SKM-1 treated with dmso at 0.1 percent for 144 hours (cell line): ENCODE results near the gene ZFAND6.
"Not testable (repeated sequence)": the region's sequence is repeated elsewhere in the genome, so short reads cannot be mapped to it uniquely, and the experiment has no call there.

Source experiments
- DNase-seq: peaks from one replicate; lab custom pipeline; 2025; ENCODE audit not compliant: unreplicated experiment; lab: John Stamatoyannopoulos, UW

Gene ZFAND6

DNA sequence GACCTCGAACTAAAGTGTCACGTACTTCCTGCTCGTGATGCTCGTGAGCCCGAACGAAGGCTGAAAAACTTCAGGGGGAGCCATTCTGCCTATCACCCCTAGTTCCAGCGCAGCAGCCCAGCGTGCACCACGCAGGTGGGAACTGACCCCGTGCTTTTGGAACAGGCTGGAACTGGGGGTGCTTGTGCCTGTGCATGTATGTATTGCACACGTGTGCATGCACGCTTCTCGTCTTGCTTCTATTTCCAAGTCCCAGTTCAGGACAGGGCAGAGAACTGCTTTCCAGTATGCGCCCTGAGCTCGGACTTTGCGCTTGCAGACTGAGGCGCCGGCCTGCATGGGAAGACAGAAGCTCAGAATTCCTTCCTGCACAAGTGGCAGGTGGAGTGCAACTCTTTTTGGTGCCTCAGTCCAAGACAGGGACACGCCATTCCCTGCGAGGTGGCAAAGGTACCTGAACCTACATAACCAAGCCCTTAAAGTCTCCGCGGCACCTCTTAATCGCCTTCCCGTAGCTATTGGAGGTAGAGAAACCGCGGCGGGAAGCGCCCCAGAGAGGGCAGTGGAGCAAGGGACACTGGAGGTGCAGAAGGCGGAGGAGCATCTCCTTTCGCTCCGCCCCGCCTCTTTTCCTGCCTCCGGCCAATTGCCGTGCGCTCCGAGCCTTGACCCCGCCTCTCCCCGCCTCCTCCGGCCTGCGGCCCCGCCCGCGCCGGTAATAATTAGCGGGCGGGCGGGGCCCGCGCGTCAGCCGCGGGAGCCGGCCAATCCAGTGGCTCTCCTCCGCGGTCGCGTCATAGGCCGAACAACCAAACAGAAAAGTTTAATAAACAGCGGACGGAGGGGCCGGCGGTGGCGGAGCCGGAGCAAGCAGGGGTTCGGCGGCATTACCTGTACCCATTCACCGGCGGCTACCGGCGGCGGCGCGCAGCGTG is at the start of gene ZFAND6:
TSS of gene ZFAND6 (plus strand) at position 826 of the 935 bp plus-strand sequence. CDS start 60,669 bp downstream, outside the sequence.
- DNase-seq, result peak; percentile 98

DNA sequence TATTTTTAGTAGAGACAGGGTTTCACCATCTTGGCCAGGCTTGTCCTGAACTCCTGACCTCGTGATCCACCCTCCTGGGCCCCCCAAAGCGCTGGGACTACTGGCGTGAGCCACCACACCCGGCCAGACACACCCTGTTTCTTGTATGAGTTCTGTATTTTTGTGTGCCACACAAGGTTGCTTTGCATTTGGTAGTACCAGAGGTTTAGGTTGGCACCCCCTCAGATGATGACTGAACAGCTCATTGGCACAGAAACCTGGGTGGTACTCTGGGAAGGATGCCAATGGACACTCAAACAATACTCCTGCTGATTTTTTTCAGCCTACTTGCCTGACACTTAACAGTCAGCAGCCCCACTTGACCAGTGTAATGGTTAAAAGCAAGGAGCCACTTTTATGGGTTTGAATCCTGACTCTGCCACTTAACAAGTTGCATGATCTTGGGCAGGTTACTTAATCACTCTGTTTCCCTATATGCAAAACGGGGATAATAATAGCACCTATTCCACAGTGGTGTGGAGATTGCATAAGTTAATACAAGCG is 49.3 kb upstream of the ZFAND6 start:
- peak; percentile 65 for DNase-seq

DNA sequence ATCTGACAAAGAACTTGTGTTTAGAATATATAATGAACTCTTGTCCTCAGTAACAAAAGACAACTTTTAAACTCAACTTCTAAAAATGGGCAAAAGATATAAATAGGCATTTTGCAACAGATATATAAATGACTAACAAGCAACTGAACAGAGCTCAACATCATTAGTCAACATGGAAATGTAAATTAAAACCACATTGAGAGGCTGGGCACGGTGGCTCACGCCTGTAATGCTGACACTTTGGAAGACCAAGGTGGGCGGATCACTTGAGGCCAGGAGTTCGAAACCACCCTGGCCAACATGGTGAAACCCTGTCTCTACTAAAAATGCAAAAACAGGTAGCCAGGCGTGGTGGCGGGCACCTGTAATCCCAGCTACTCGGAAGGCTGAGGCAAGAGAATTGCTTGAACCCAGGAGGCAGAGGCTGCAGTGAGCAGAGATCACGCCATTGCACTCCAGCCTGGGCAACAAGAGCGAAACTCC is 48.4 kb upstream of the ZFAND6 start:
- not testable (repeated sequence) for DNase-seq

DNA sequence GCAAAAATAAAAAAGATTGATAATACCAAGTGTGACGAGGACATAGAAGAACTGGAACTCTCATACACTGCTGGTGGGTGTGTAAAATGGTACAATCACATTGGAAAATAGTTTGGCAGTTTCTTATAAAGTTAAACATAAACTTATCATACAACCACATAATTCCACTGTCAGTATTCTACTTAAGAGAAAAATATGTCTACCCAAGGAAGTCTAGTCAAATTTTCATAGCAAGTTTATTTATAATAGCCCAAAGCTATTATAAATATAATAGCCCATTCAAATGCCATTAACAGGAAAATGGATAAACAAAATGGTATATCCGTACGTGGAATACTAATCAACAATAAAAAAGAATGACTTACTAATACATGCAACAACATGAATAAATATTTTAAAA is 47.9 kb upstream of the ZFAND6 start:
- DNase-seq, result no peak

DNA sequence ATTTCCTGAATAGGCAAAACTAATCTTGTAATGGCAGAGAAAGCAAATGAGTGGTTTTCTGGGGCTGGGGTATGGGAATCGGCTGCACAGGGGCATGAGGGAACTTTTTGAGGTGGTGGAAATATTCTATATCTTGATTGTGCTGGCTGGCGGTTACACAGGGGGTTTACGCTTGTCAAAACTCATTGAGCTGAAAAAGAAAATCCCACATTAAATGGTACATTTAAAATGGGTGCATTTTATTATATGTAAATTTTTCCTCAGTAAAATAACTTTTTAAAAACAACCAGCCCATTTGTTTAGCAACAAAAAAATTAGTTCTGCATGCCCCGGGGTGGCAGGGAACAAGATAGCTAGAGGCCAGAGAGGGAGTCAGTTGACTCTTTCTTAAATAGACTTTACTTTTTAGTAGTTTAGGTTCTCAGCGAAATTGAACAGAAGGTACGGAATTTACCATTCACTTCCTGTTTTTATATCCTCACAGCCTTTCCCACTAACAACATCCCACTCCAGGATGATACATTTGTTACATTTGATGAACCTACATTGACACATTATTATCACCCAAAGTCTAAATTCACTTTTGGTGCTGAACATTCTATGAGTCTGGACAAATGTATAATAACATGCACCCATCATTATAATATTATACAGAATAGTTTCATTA is 47.3 kb upstream of the ZFAND6 start:
- no peak for DNase-seq

DNA sequence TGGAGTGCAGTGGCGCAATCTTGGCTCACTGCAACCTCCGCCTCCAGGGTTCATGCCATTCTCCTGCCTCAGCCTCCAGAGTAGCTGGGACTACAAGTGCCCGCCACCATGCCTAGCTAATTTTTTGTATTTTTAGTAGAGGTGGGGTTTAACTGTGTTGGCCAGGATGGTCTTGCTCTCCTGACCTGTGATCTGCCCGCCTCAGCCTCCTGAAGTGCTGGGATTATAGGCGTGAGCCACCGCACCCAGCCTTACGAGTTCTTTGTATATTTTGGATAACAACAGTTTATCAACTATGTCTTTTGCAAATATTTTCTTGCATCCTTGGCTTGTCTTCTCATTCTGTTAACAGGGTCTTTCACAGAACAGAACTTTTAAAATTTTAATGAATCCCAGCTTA is 45.3 kb upstream of the ZFAND6 start:
- not testable (repeated sequence) for DNase-seq

DNA sequence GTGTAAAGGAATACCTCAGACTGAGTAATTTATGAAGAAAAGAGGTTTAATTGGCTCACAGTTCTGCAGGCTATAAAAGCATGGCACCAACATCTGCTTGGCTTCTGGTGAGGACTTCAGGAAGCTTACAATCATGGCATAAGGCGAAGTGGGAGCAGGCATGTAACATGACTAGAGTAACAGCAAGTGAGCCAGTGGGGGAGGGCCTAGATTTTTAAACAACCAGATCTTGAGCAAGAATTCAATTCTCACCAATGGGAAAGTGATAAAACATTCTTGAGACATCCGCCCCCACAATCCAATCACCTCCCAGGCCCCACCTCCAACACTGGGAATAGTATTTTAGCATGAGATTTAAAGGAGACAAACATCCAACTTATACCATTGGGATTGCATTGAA is 44.3 kb upstream of the ZFAND6 start:
- DNase-seq, result no peak

DNA sequence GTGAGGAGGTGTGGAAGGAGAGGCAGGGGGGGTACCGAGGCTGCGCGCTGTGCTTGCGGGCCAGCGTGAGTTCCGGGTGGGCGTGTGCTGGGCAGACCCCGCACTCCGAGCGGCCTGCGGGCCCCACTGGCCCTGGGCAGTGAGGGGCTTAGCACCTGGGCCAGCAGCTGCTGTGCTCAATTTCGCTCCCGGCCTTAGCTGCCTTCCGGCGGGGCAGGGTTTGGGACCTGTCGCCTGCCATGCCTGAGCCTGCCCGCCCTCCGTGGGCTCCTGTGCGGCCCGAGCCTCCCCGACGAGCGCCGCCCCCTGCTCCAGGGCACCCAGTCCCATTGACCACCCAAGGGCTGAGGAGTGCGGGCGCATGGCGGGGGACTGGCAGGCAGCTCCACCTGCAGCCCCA is 43.0 kb upstream of the ZFAND6 start:
- not testable (repeated sequence) for DNase-seq

DNA sequence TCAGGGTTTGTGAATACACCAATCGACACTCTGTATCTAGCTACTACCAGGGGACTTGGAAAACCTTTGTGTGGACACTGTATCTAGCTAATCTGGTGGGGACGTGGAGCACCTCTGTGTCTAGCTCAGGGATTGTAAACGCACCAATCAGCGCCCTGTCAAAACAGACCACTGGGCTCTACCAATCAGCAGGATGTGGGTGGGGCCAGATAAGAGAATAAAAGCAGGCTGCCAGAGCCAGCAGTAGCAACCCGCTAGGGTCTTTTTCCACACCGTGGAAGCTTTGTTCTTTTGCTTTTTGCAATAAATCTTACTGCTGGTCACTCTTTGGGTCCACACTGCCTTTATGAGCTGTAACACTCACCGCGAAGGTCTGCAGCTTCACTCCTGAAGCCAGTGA is 42.3 kb upstream of the ZFAND6 start:
- not testable (repeated sequence) for DNase-seq

DNA sequence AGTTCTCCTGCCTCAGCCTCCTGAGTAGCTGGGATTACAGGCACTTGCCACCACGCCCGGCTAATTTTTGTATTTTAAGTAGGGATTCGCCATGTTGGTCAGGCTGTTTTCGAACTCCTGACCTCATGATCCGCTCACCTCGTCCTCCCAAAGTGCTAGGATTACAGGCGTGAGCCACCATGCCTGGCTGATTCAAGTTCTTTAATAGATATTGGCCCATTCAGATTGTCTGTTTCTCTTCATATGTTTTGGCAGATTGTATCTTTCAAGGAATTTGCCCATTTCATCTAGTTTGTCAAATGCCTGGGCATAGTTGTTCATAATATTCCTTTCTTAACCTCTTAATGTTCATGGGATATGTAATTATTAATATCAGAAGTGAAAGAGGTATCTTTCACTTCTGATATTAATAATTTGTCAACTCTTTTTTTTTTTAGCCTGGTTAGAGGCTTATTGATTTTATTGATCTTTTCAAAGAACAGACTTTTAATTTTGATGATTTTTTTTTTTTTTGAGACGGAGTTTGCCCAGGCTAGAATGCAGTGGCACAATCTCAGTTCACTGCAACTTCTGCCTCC is 40.2 kb upstream of the ZFAND6 start:
- DNase-seq, result no peak

DNA sequence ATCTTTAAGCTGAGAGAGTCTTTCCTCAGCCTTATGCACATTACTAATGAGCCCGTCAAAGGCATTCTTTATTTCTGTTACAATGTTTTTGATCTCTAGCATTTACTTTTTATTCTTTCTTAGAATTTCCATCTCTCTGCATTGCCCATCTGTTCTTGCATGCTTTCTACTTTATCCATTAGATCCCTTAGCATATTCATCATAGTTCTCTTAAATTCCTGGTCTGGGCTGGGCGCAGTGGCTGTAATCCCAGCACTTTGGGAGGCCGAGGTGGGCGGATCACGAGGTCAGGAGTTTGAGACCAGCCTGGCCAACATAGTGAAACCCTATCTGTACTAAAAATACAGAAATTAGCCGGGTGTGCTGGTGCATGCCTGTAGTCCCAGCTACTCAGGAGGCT is 39.3 kb upstream of the ZFAND6 start:
- not testable (repeated sequence) for DNase-seq

DNA sequence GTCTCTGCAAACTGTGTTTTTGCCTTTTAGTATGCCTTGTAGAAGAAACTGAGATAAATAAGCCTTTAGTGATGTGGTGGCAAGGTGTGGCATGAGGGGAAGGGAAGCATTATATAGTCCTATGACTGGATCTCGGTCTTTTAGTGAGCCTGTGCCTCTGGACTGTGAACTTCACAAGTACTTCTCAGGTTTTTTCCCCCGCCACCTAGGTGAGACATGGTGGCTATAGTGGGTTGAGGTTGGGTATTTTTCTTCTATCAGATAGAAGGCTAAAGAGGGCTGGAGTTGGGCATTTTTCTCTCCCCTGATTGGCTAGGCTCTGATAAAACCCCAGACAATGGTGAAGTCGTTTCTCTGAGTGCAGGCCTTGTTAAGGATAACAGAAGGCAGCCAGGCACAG is 38.7 kb upstream of the ZFAND6 start:
- DNase-seq, result no peak

DNA sequence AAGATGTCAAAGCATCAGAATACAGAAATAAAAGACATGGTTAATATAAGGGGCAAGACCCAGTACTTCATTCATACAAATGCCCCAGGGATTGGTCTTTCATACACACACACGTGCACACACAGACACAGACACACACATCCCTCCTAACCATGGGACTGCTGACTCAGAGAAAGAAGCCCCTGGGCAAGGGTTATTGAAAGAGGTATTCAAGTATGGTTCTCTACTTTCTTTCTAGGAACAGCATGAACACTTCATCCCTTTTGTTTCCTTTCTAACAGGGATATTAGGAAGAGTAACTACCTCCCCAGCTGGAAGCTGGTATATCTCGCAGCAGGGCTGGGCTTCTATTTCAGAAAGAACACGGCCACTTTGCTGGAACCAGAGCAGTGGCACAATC is 33.2 kb upstream of the ZFAND6 start:
- DNase-seq, result no peak

DNA sequence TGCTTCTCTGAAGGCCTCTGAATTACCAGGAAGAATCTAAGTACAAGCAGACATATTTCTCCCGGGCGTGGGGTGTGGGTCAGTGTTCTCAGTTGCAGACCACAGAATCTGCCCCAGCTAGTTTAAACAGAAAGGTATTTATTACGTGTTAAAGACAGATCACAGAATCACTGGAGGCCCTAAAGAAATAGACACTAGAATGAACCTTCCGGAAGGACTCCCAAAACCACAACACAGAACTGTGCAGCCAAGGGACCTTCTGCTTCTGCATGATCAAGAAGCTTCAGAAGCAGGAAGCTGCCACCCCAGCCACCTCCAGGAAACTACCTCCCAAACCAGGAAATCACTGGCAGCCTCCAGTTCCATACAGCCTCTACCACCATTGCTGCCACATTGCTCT is 32.7 kb upstream of the ZFAND6 start:
- no peak for DNase-seq

DNA sequence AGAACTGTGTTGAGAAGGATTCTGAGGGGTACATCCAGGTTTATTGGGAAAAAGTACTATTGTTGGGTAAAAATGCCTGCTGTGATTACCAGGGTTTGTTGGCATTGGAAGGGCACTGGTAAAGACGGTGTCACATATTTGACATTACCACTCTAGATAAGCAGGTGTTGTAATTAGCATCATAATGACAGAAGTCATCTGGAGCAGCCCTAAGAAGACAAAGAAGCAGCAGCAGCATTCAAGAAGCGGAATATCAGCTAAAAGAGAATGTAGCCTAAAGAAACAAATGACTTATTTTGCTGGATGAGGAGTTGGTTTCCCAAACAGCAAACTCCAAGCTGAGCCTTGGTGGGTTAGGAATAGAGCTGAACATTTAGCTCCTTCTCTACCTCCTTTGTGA is 30.5 kb upstream of the ZFAND6 start:
- DNase-seq, result no peak

DNA sequence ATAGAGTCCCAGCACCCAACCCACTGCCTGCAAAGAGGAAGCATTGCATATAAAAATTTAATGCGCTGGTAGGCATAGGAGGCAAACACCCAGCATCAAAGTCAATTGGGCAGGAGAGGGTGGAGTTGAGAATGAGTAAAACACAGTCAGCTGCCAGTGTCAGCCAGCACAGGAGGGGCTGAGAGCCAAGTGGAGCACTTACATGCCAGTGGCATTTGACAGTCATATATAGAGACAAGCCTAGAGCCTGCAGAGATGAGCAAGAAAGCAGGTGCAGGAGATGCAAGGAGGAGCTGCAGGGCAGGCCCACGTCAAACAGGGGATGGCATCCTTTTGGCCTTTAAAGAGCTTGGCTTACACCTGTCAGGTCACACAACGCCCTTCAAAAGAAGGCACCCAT is 27.6 kb upstream of the ZFAND6 start:
- no peak for DNase-seq

DNA sequence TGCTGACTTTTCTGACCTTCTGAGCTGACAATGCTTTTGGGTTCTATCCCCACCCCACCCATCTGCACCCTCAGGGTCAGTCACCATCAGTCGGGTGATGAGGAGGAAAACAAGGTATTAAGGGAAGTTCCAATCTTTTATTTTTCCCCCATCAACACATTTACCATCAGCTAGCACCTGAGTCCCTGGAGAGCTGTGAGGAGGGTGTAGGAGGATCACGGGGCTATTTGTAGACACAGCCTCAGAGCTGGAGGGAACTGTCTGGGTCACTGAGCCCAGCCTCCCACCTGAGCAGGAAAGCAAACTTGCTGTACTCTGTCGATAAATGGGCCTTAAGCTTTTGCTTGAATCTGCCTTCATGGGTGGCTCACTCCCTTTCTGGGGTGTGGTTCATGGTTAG is 24.8 kb upstream of the ZFAND6 start:
- no peak for DNase-seq

DNA sequence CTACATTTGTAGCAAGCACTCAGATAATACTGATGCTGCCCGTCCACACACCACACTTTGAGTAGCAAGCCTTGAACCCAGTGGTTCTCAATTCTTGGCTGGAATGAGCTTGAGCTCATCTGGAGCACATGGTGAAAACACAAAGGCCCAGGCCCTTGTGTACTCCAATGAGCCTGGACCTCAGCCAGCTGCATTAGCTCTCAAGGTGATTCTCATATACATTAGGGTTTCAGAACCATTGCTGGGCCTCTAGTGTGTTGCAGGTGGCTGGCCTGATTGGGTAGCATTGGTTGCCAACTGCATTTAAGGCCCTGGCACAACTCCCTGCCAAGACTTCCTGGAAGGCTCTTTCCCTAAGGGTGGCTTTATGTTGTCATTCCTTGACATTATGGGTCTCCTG is 23.4 kb upstream of the ZFAND6 start:
- DNase-seq, result no peak

DNA sequence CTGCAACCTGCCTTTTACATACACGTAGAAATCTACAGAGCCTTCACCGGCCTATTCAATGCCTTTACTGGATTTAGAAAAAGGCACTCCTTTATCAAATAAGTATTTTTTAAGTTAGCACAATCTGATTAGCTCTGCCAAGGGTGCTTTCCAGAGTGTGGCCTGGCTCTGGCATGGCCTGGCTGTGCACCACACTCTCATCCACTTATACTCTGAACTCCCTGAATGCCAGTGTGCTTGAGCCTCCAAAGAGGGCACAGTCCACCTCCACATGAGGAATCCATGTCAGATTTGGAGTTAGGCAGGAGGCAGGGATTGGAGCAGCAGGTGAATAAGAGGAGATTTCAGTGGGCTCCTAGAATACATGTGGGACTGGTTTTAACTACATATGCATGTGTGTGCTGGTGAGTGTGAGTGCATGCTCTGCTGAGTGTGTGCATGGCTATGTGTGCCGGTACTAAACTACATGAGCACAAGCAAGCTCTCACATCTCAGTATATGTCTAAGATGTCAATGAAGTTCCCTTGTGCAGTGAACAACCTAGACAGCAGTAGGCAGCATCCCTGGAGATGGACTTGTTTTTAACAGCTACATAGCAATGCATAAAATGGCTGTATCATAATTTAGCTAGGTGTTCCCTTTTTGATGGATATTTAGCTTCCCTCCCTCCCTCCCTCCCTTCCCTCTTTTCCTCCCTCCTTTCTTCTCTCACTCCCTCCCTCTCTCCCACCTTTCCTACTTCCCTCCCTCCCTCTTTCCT is 17.8 kb upstream of the ZFAND6 start:
- no peak for DNase-seq

DNA sequence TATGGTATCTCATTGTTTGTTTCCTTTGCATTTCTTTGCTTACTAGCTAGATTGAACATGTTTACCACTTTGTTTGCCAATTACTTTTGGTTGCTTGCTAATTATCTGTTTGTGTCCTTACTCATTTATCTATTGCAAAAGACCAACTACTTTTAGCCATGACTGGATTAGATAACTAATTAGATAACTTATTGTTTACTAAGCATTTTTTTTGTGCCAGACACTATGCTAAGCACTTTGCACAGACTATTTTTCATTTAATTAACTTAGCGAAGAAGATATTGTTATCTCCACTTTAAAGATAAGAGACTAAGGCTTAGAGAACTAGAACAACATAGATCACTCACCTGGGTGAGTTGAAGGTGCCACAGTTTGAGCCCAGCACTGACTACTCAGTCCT is 16.9 kb upstream of the ZFAND6 start:
- no peak for DNase-seq

DNA sequence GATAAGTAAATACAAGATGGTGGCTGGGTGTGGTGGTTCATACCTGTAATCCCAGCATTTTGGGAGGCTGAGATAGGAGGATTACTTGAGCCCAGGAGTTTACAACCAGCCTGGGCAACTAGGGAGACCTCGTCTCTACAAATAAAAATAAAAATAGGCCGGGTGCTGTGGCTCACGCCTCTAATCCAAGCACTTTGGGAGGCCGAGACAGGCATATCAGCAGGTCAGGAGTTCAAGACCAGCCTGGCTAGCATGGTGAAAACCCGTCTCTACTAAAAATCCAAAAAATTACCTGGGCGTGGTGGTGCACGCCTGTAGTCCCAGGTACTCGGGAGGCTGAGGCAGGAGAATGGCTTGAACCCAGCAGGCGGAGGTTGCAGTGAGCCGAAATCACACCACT is 14.3 kb upstream of the ZFAND6 start:
- DNase-seq, result not testable (repeated sequence)
